Left ventricle myocardium inferior (tissue), 1 donor: Measurements from ENCODE around the gene APCDD1L. TPM values are rescaled to one million over a fixed set of nuclear protein-coding genes. Genes with fewer than 3 reads are reported as not detected.
"Not testable (repeated sequence)": the region's sequence is repeated elsewhere in the genome, so short reads cannot be mapped to it uniquely, and the experiment has no call there.

Source experiments
- DNase-seq: peaks from one replicate; pipeline ENCODE4 v3.0.0-alpha.2; 2020
- H3K27ac ChIP-seq: fragments of 200-600 bp; replicated peaks from 2 replicates; pipeline ENCODE4 v1.8.0; 2021
- H3K27me3 ChIP-seq: fragments of 200-600 bp; 2 replicates; pipeline ENCODE4 v1.8.0; 2021; ENCODE audit warnings: low read depth
- H3K36me3 ChIP-seq: fragments of 200-600 bp; 2 replicates; pipeline ENCODE4 v1.8.0; 2021
- H3K4me1 ChIP-seq: fragments of 200-600 bp; 2 replicates; pipeline ENCODE4 v1.8.0; 2021
- H3K4me3 ChIP-seq: fragments of 200-600 bp; 2 replicates; pipeline ENCODE4 v1.8.0; 2021; ENCODE audit warnings: mild to moderate bottlenecking, moderate library complexity
- H3K9me3 ChIP-seq: fragments of 200-600 bp; replicated peaks from 2 replicates; pipeline ENCODE4 v1.8.0; 2021
- intact Hi-C: fragments of 100-400 bp; cut with micrococcal nuclease; formaldehyde crosslinking; loops from one replicate; pipeline ENCODE4 v1.11.0; 2022
- total RNA-seq: library from RNA; stranded (reverse); fragmentation: NEBNext Ultra II Directional; extraction: Animal tissue kit (Norgen Biotek cat#: 25700); gene quantifications from one replicate; pipeline ENCODE4 v1.2.1, GENCODE V29; 2021
- TF ChIP-seq, protein P1 (sequence below): fragments of 200-600 bp; IDR thresholded peaks from 2 replicates; pipeline ENCODE4 v1.8.0; 2021; ENCODE audit warnings: antibody characterized with exemption, mild to moderate bottlenecking, borderline replicate concordance
- donor health status: DM: no; HTN: yes; CAD: no; lungs with severe emphysema.

The APCDD1L gene
- total RNA-seq, 1 donor from 2014 or later: 0.91 TPM

- Histone ChIP-seq H3K4me1 (peaks cover 36% of the 10 kb centered on the region), H3K27ac (no peak overlapping the region), H3K9me3 (no peaks in the 10 kb centered on the region), H3K36me3 (peaks cover 31% of the 10 kb centered on the region), H3K4me3 (no peak overlapping the region), H3K27me3 (no peaks in the 10 kb centered on the region)
- TF ChIP-seq, protein P1, sequence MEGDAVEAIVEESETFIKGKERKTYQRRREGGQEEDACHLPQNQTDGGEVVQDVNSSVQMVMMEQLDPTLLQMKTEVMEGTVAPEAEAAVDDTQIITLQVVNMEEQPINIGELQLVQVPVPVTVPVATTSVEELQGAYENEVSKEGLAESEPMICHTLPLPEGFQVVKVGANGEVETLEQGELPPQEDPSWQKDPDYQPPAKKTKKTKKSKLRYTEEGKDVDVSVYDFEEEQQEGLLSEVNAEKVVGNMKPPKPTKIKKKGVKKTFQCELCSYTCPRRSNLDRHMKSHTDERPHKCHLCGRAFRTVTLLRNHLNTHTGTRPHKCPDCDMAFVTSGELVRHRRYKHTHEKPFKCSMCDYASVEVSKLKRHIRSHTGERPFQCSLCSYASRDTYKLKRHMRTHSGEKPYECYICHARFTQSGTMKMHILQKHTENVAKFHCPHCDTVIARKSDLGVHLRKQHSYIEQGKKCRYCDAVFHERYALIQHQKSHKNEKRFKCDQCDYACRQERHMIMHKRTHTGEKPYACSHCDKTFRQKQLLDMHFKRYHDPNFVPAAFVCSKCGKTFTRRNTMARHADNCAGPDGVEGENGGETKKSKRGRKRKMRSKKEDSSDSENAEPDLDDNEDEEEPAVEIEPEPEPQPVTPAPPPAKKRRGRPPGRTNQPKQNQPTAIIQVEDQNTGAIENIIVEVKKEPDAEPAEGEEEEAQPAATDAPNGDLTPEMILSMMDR: no peak
- DNase-seq: no peak
- intact Hi-C loops: no loop called here
Measured at GRCh38 chr20:58420798-58421496, 94.3 kb downstream of the APCDD1L start.

- H3K27ac ChIP-seq: no peak overlapping the region
- peaks cover 29% of the 10 kb centered on the region for H3K36me3 ChIP-seq
- TF ChIP-seq, protein P1: no peak
- no peak overlapping the region for H3K4me3 ChIP-seq
- intact Hi-C loops: no loop called here
- H3K9me3 ChIP-seq: no peaks in the 10 kb centered on the region
- H3K4me1 ChIP-seq: peaks cover 29% of the 10 kb centered on the region
- no peaks in the 10 kb centered on the region for H3K27me3 ChIP-seq
- no peak for DNase-seq
Measured at GRCh38 chr20:58418949-58419748, 96.0 kb downstream of the APCDD1L start.

- H3K4me3 ChIP-seq: no peak overlapping the region
- no peaks in the 10 kb centered on the region for H3K27me3 ChIP-seq
- peaks cover 29% of the 10 kb centered on the region for H3K36me3 ChIP-seq
- no peak overlapping the region for H3K27ac ChIP-seq
- intact Hi-C loops: no loop called here
- no peak for DNase-seq
- H3K4me1 ChIP-seq: peaks cover 23% of the 10 kb centered on the region
- H3K9me3 ChIP-seq: no peaks in the 10 kb centered on the region
- TF ChIP-seq, protein P1: no peak
Measured at GRCh38 chr20:58417438-58417837, 97.8 kb downstream of the APCDD1L start.

- no peak overlapping the region for H3K27ac ChIP-seq
- H3K27me3 ChIP-seq: no peaks in the 10 kb centered on the region
- no peak overlapping the region for H3K4me3 ChIP-seq
- H3K9me3 ChIP-seq: no peaks in the 10 kb centered on the region
- H3K4me1 ChIP-seq: peaks cover 23% of the 10 kb centered on the region
- DNase-seq: no peak
- intact Hi-C loops: no loop called here
- TF ChIP-seq, protein P1: no peak
- H3K36me3 ChIP-seq: peaks cover 27% of the 10 kb centered on the region
Measured at GRCh38 chr20:58416835-58417234, 98.4 kb downstream of the APCDD1L start.

DNA sequence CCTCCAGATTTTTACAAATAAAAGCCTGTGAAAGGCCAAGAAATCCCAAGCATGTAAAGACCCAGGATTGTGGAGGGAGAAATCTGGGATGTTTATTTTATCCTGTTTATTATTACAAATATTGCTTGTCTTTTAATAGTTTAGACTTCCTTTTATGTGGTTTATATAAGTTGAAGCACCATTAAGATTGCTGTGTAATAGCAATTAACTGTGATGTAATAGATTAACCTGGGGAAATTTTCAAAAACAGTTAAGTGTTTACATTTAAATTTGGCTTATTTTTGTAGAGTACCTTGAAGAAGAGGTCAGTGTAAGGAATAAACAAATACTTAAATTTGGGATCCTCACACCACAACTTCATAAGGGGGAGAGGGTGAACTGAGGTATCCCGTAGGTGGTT lies 99.1 kb downstream of the APCDD1L start:
- peaks cover 23% of the 10 kb centered on the region for H3K4me1 ChIP-seq
- no peaks in the 10 kb centered on the region for H3K9me3 ChIP-seq
- H3K27ac ChIP-seq: no peak overlapping the region
- DNase-seq: no peak
- H3K27me3 ChIP-seq: no peaks in the 10 kb centered on the region
- intact Hi-C loops: no loop called here
- H3K36me3 ChIP-seq: peaks cover 20% of the 10 kb centered on the region
- H3K4me3 ChIP-seq: no peak overlapping the region
- TF ChIP-seq, protein P1: no peak

- H3K4me1 ChIP-seq: peaks cover 34% of the 10 kb centered on the region
- H3K4me3 ChIP-seq, DNase-seq, H3K9me3 ChIP-seq, intact Hi-C loops, H3K27ac ChIP-seq, H3K36me3 ChIP-seq, H3K27me3 ChIP-seq: not testable (repeated sequence)
Measured at GRCh38 chr20:58414786-58415185, 100.4 kb downstream of the APCDD1L start.

GRCh38 chr20:58414216-58414615 lies 101.0 kb downstream of the APCDD1L start:
- not testable (repeated sequence) for DNase-seq, H3K36me3 ChIP-seq

More at GRCh38 chr20:58414216-58414615, 101.0 kb downstream of the APCDD1L start:
- intact Hi-C loops, H3K4me3 ChIP-seq, H3K27ac ChIP-seq, H3K27me3 ChIP-seq, H3K9me3 ChIP-seq: not testable (repeated sequence)
- peaks cover 40% of the 10 kb centered on the region for H3K4me1 ChIP-seq
